B cell (primary cell): ENCODE measurements around the gene GUCY2D. TPM values are rescaled to one million over a fixed set of nuclear protein-coding genes. Genes with fewer than 3 reads are reported as not detected.

Source experiments
- ATAC-seq: fragments of 200-7000 bp; cut with Tn5 transposase; one replicate; pipeline ENCODE4 v1.10.0; 2021; ENCODE audit warnings: low read depth, mild to moderate bottlenecking, moderate number of reproducible peaks, moderate library complexity
- CTCF ChIA-PET: fragments of 350-600 bp; sonication (Branson Sonifier 250); formaldehyde crosslinking; loops from one replicate; lab custom pipeline; 2021; ENCODE audit warnings: antibody characterized with exemption, inconsistent platforms; lab: Charles Lee
- POLR2A ChIA-PET: fragments of 350-600 bp; sonication (Branson Sonifier 250); formaldehyde crosslinking; loops from one replicate; lab custom pipeline; 2021; ENCODE audit warnings: antibody characterized with exemption; lab: Charles Lee
- DNase-seq: peaks from one replicate; pipeline ENCODE4 v3.0.0; 2013
- H2AFZ ChIP-seq: 2 replicates; pipeline ENCODE4 v1.6.1; 2012; ENCODE audit warnings: mild to moderate bottlenecking, low read depth, low read length; ENCODE audit not compliant: insufficient read depth, poor library complexity, severe bottlenecking
- H3K27ac ChIP-seq, 2 donors: 1 replicate in 1 of 2; 2 replicates in 1 of 2; pipeline ENCODE4 v1.5.1; 2012 to 2013; ENCODE audit warnings: low read length in 2 of 2, mild to moderate bottlenecking in 2 of 2, moderate library complexity in 1 of 2
- H3K27me3 ChIP-seq, 4 experiments: fragments of 200-600 bp in 1 of 4; sonication (generic) in 1 of 4; replicated peaks in 1 of 4; 1 replicate in 2 of 4; 2 replicates in 2 of 4; pipeline versions ENCODE4 v1.6.1 to v1.7.0; 2013 to 2016; ENCODE audit warnings: low read length in 3 of 4, mild to moderate bottlenecking in 2 of 4, mixed read lengths in 1 of 4, moderate library complexity in 1 of 4; ENCODE audit not compliant: insufficient read depth in 4 of 4, control insufficient read depth in 3 of 4; ENCODE audit errors: control extremely low read depth in 1 of 4
- H3K36me3 ChIP-seq, 2 experiments: replicated peaks in 1 of 2; 1 replicate in 1 of 2; 2 replicates in 1 of 2; pipeline versions ENCODE4 v1.6.1 to v1.7.1; 2013; ENCODE audit warnings: low read length in 1 of 2; ENCODE audit not compliant: insufficient read depth in 2 of 2, control insufficient read depth in 1 of 2; ENCODE audit errors: control extremely low read depth in 1 of 2, extremely low read depth in 1 of 2
- H3K4me1 ChIP-seq, 2 donors: fragments of 200-600 bp in 1 of 2; sonication (generic) in 1 of 2; 1 replicate in 1 of 2; 2 replicates in 1 of 2; pipeline versions ENCODE4 v1.5.1 to v1.6.1; 2013 to 2017; ENCODE audit warnings: low read length in 2 of 2; ENCODE audit not compliant: control insufficient read depth in 2 of 2, insufficient read depth in 2 of 2
- H3K4me2 ChIP-seq: replicated peaks from 2 replicates; pipeline ENCODE3; 2012; ENCODE audit warnings: mild to moderate bottlenecking, low read depth, low read length; ENCODE audit not compliant: poor library complexity, severe bottlenecking
- H3K4me3 ChIP-seq, 5 experiments: fragments of 200-600 bp in 1 of 5; sonication (generic) in 1 of 5; 1 replicate in 3 of 5; 2 replicates in 2 of 5; pipeline versions ENCODE4 v1.5.1 to v1.7.0; 2011 to 2016; ENCODE audit warnings: low read length in 4 of 5, mild to moderate bottlenecking in 4 of 5, low read depth in 2 of 5, control low read depth in 1 of 5, moderate library complexity in 1 of 5; ENCODE audit not compliant: insufficient read depth in 1 of 5; ENCODE audit errors: control extremely low read depth in 1 of 5, extremely low read depth in 1 of 5
- H3K79me2 ChIP-seq: fragments of 200-600 bp; sonication (generic); one replicate; pipeline ENCODE4 v1.6.0; 2016; ENCODE audit warnings: low read length; ENCODE audit not compliant: control insufficient read depth, insufficient read depth
- H3K9ac ChIP-seq: fragments of 200-600 bp; sonication (generic); 2 replicates; pipeline ENCODE4 v1.6.1; 2017; ENCODE audit warnings: mild to moderate bottlenecking, low read length, moderate library complexity
- H3K9me3 ChIP-seq, 3 donors: one replicate each; pipeline versions ENCODE4 v1.6.1 to v1.7.1; 2013; ENCODE audit warnings: low read length in 2 of 3; ENCODE audit not compliant: control insufficient read depth in 2 of 3, insufficient read depth in 1 of 3; ENCODE audit errors: control extremely low read depth in 1 of 3
- H4K20me1 ChIP-seq: 2 replicates; pipeline ENCODE4 v1.6.0; 2012; ENCODE audit warnings: mild to moderate bottlenecking, low read length; ENCODE audit not compliant: insufficient read depth, control insufficient read depth, poor library complexity, severe bottlenecking
- H3K27ac Mint-ChIP-seq: one replicate; pipeline ENCODE4 v1.8.0; 2021; ENCODE audit warnings: mixed read lengths
- H3K27me3 Mint-ChIP-seq: one replicate; pipeline ENCODE4 v1.8.0; 2021; ENCODE audit warnings: mixed read lengths
- H3K4me1 Mint-ChIP-seq: one replicate; pipeline ENCODE4 v1.8.0; 2021; ENCODE audit warnings: mixed read lengths
- H3K4me3 Mint-ChIP-seq: one replicate; pipeline ENCODE4 v1.8.0; 2021; ENCODE audit warnings: mixed read lengths
- H3K9me3 Mint-ChIP-seq: one replicate; pipeline ENCODE4 v1.8.0; 2022; ENCODE audit warnings: mixed read lengths; ENCODE audit not compliant: insufficient read depth
- EZH2 ChIP-seq: IDR thresholded peaks from 2 replicates; pipeline ENCODE4 v1.6.1; 2012; ENCODE audit warnings: borderline replicate concordance, low read depth, mild to moderate bottlenecking, moderate library complexity, low read length; ENCODE audit not compliant: insufficient read depth, poor library complexity, severe bottlenecking
- WGBS: methylation state at CpG from one replicate; pipeline ENCODE4 v1.1.5; 2013; ENCODE audit warnings: missing lambda C conversion rate; ENCODE audit not compliant: insufficient coverage; 5-methylcytosine and 5-hydroxymethylcytosine counted together
- intact Hi-C: fragments of 100-400 bp; cut with micrococcal nuclease; formaldehyde crosslinking; loops from one replicate; pipeline ENCODE4 v1.10.0; 2022
- polyA plus RNA-seq: library from polyadenylated mRNA; depleted of rRNA; stranded (reverse); fragments of >200 nt; gene quantifications from 2 replicates; pipeline ENCODE4 v1.2.3, GENCODE V29; 2012
- total RNA-seq, 2 donors: library from RNA; stranded (reverse); fragments of 120-200 nt in 1 of 2; gene quantifications; 1 replicate in 1 of 2; 2 replicates in 1 of 2; pipeline versions ENCODE4 v1.2.3 to v1.2.4, GENCODE V29; 2013 to 2022
- TF ChIP-seq, protein P1 (sequence below): fragments of 200-600 bp; IDR thresholded peaks from one replicate; pipeline ENCODE4 v1.8.0; 2022; ENCODE audit warnings: antibody characterized with exemption, mild to moderate bottlenecking

GUCY2D gene
- total and polyA plus RNA-seq, 2 donors (not counting 1 experiment from before 2014, with no cell fraction given) = not detected

DNA sequence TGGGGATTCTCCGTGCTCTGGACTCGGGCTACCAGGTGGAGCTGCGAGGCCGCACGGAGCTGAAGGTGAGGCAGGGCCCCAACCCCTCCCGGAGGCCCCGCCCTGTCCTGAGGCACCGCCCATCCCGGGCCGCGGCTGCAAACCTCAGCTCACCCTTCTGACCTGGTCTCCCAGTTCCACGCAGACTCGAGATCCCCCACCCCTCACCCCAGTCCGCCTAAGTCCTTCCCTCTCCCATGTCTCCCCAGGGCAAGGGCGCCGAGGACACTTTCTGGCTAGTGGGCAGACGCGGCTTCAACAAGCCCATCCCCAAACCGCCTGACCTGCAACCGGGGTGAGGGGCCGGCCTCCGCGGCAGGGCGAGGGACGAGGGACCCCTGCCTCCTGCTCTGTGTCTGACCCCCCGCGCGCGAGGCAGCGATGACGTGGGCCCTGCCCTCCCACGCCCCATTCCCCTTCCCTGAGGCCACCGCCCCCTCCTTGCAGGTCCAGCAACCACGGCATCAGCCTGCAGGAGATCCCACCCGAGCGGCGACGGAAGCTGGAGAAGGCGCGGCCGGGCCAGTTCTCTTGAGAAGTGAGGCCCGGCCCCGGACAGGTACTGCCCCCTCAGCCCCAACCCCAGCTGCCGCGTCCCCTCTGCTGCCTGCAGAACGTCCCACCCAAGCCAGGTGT is 13.7 kb downstream of the GUCY2D start:
- Histone ChIP-seq H3K36me3 (no peaks in the 10 kb centered on the region), H3K4me3 (peak overlapping the region in 4 of 5 experiments; percentile 23 to 54 (median 42)), H4K20me1 (no peaks in the 10 kb centered on the region), H3K9me3 (peaks cover 0 to 5% (median 0%) of the 10 kb centered on the region in 3 donors), H3K27me3 (peaks cover 0 to 61% (median 20%) of the 10 kb centered on the region in 4 experiments), H3K27ac (no peak overlapping the region), H2AFZ (peak overlapping the region; percentile 75), H3K79me2 (no peaks in the 10 kb centered on the region), H3K4me1 (peaks cover 27 to 28% of the 10 kb centered on the region in 2 donors), H3K4me2 (peak overlapping the region; percentile 93), H3K9ac (peak overlapping the region; percentile 53)
- intact Hi-C loops = loop anchor here (1.0 kb wide), 1 partner anchor 41 kb away; no protein-coding TSS in a partner anchor
- Mint-ChIP-seq H3K27me3 (peaks cover 61% of the 10 kb centered on the region), H3K27ac (no peak overlapping the region), H3K4me1 (peaks cover 25% of the 10 kb centered on the region), H3K9me3 (no peaks in the 10 kb centered on the region), H3K4me3 (peak overlapping the region; percentile 76)
- TF ChIP-seq, protein P1, sequence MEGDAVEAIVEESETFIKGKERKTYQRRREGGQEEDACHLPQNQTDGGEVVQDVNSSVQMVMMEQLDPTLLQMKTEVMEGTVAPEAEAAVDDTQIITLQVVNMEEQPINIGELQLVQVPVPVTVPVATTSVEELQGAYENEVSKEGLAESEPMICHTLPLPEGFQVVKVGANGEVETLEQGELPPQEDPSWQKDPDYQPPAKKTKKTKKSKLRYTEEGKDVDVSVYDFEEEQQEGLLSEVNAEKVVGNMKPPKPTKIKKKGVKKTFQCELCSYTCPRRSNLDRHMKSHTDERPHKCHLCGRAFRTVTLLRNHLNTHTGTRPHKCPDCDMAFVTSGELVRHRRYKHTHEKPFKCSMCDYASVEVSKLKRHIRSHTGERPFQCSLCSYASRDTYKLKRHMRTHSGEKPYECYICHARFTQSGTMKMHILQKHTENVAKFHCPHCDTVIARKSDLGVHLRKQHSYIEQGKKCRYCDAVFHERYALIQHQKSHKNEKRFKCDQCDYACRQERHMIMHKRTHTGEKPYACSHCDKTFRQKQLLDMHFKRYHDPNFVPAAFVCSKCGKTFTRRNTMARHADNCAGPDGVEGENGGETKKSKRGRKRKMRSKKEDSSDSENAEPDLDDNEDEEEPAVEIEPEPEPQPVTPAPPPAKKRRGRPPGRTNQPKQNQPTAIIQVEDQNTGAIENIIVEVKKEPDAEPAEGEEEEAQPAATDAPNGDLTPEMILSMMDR = no peak
- TF ChIP-seq EZH2 = no peak
- WGBS = 4% methylated on average over 46 of the region's 46 CpGs
- POLR2A ChIA-PET = no interaction called here
- peak; percentile 32 for DNase-seq
- CTCF ChIA-PET = interaction anchor here (0.5 to 2.0 kb wide), 5 partner anchors 25 to 74 kb away, joined by 3 to 9 read pairs (median 4); no protein-coding TSS in a partner anchor
- ATAC-seq = peak; percentile 46
